KOPT-K1 (cell line): ENCODE results near the gene PDE3B.
"Not testable (repeated sequence)": the region's sequence is repeated elsewhere in the genome, so short reads cannot be mapped to it uniquely, and the experiment has no call there.

Source experiments
- H3K27ac ChIP-seq: fragments of 200-600 bp; sonication (generic); 2 replicates; pipeline ENCODE4 v1.5.1; 2016; ENCODE audit warnings: antibody characterized with exemption, mild to moderate bottlenecking, low read depth, low read length; ENCODE audit not compliant: poor library complexity, severe bottlenecking
- H3K36me3 ChIP-seq: fragments of 200-600 bp; sonication (generic); 2 replicates; pipeline ENCODE4 v1.5.1; 2017; ENCODE audit warnings: antibody characterized with exemption, mild to moderate bottlenecking, low read length, moderate library complexity; ENCODE audit not compliant: insufficient read depth
- H3K9me3 ChIP-seq: fragments of 200-600 bp; sonication (generic); 2 replicates; pipeline ENCODE4 v1.5.1; 2017; ENCODE audit warnings: antibody characterized with exemption, low read length, mild to moderate bottlenecking; ENCODE audit not compliant: insufficient read depth, poor library complexity, severe bottlenecking

PDE3B gene

GRCh38 chr11:14821031-14821430 lies 177.4 kb downstream of the PDE3B start:
- Histone ChIP-seq H3K36me3 (no peaks in the 10 kb centered on the region), H3K27ac (no peak overlapping the region), H3K9me3 (peaks cover 5% of the 10 kb centered on the region)

GRCh38 chr11:14826600-14826999 lies 183.0 kb downstream of the PDE3B start:
- peaks cover 5% of the 10 kb centered on the region for H3K9me3 ChIP-seq
- H3K36me3 ChIP-seq, result no peaks in the 10 kb centered on the region
- H3K27ac ChIP-seq, result no peak overlapping the region

- Histone ChIP-seq H3K9me3 (no peaks in the 10 kb centered on the region), H3K27ac (no peak overlapping the region), H3K36me3 (no peaks in the 10 kb centered on the region)
Measured at GRCh38 chr11:14835496-14836492, 192.2 kb downstream of the PDE3B start.

GRCh38 chr11:14842002-14842401 lies 198.4 kb downstream of the PDE3B start:
- no peaks in the 10 kb centered on the region for H3K9me3 ChIP-seq
- H3K27ac ChIP-seq, result no peak overlapping the region
- H3K36me3 ChIP-seq, result no peaks in the 10 kb centered on the region

- Histone ChIP-seq H3K36me3 (no peaks in the 10 kb centered on the region), H3K27ac (no peak overlapping the region), H3K9me3 (no peaks in the 10 kb centered on the region)
Measured at GRCh38 chr11:14852571-14853177, 209.1 kb downstream of the PDE3B start.

- no peaks in the 10 kb centered on the region for H3K9me3 ChIP-seq
- H3K36me3 ChIP-seq, result no peaks in the 10 kb centered on the region
- H3K27ac ChIP-seq, result no peak overlapping the region
Measured at GRCh38 chr11:14854057-14854456, 210.5 kb downstream of the PDE3B start.

GRCh38 chr11:14855890-14856289 lies 212.3 kb downstream of the PDE3B start:
- Histone ChIP-seq H3K36me3 (no peaks in the 10 kb centered on the region), H3K27ac (no peak overlapping the region)

GRCh38 chr11:14857621-14858020 lies 214.0 kb downstream of the PDE3B start:
- H3K27ac ChIP-seq, result no peak overlapping the region
- H3K9me3 ChIP-seq, result no peaks in the 10 kb centered on the region
- no peaks in the 10 kb centered on the region for H3K36me3 ChIP-seq

More at GRCh38 chr11:14855890-14856289, 212.3 kb downstream of the PDE3B start:
- no peaks in the 10 kb centered on the region for H3K9me3 ChIP-seq

GRCh38 chr11:14858404-14858803 lies 214.8 kb downstream of the PDE3B start:
- no peaks in the 10 kb centered on the region for H3K9me3 ChIP-seq
- H3K27ac ChIP-seq, result no peak overlapping the region
- no peaks in the 10 kb centered on the region for H3K36me3 ChIP-seq

GRCh38 chr11:14860511-14860910 lies 216.9 kb downstream of the PDE3B start:
- Histone ChIP-seq H3K27ac (no peak overlapping the region), H3K9me3 (no peaks in the 10 kb centered on the region), H3K36me3 (no peaks in the 10 kb centered on the region)

GRCh38 chr11:14861680-14862079 lies 218.1 kb downstream of the PDE3B start:
- no peaks in the 10 kb centered on the region for H3K9me3 ChIP-seq
- no peak overlapping the region for H3K27ac ChIP-seq
- H3K36me3 ChIP-seq, result no peaks in the 10 kb centered on the region

GRCh38 chr11:14863775-14864174 lies 220.2 kb downstream of the PDE3B start:
- H3K36me3 ChIP-seq, H3K27ac ChIP-seq, H3K9me3 ChIP-seq: not testable (repeated sequence)

- no peaks in the 10 kb centered on the region for H3K9me3 ChIP-seq
- no peaks in the 10 kb centered on the region for H3K36me3 ChIP-seq
- H3K27ac ChIP-seq, result no peak overlapping the region
Measured at GRCh38 chr11:14872032-14872431, 228.4 kb downstream of the PDE3B start.

- Histone ChIP-seq H3K9me3 (no peaks in the 10 kb centered on the region), H3K36me3 (peaks cover 8% of the 10 kb centered on the region; the same call in 1 of the 2 replicates), H3K27ac (no peak overlapping the region)
Measured at GRCh38 chr11:14873632-14874031, 230.0 kb downstream of the PDE3B start.

GRCh38 chr11:14875163-14875562 lies 231.6 kb downstream of the PDE3B start:
- H3K36me3 ChIP-seq, result peaks cover 11% of the 10 kb centered on the region; the same call in 1 of the 2 replicates
- H3K27ac ChIP-seq, result no peak overlapping the region
- H3K9me3 ChIP-seq, result no peaks in the 10 kb centered on the region
